ENCODE data around the gene BARX1.

The BARX1 gene

GRCh38 chr9:93916358-93916757, 38.8 kb downstream of the BARX1 start:
- no peak for FAIRE-seq

DNA sequence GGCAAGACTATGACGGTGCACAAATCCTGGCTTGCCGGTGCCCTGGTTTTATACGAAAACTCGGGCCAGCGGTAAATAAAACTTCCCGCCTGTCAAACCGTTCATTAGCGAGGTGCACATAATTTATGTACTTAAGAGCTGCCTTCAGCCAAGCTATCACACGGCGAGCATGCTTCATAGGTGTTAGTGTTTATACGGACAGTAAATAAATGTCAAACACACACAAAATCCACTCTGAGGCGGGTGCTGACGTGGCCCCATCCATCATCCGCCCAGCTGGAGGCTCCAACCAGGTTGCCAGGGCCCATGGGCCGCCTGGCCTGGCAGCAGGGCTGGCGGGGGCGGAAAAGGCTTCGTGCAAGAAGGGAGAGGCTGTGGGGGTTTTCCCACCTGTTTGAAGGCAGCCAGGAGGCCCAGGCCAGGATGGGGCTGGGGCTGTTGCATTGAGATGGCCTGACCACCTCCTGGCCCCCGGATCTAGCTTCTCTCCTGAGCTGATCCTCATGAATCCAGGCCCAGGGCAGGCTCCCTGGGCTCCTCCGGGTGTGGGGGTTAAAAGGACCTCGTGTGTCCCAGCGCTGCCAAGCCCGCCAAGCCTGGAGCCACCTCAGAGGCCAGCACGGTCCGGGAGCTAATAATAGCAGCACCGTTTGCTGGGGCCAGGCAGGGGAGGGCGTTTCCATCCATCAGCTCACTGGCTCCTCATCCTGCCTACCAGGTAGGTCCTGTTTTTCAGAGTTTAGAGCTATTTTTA, 43.2 kb downstream of the BARX1 start:
- no peak for FAIRE-seq

- no peak for FAIRE-seq
Observed at GRCh38 chr9:93911136-93911745, 43.9 kb downstream of the BARX1 start.

DNA sequence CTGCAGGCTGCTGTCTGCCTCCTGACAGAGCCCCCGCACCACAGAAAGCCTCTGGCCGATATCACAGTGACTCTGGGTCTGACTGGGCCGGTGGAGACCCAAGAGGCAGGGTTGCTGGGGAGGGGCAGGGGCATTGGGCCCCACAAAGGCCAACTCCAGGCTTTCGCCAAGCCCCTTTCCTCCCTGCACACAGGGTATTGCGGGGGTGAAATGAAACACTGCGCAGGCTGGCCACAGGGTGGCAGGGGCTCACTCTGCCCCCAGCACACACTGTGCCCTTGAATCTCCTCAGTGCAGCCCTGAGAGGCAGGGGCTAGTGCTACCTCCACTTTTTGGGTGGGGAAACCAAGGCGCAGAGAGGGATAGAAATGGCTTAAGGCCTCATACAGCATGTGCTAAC, 44.6 kb downstream of the BARX1 start:
- FAIRE-seq = no peak

DNA sequence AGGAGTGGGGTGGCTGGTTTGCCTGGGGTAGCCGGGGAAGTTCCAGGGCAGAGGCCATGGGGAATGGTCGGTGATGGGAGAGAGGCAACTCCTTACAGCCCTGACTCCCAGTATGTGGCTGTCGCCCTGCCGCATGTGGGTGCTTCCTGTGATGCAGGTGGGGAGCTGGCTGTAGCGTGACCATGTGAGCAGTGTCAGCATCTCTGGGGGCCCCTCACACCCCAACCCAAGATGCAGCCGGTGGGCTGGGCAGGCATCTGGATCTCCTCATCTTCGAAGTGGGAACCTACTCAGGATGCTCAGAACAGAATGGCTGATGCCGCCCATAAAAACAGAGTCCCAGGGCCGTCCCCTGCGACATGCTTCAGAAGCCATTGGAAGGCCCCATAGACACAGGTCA, 45.0 kb downstream of the BARX1 start:
- FAIRE-seq = no peak

- no peak for FAIRE-seq
Observed at GRCh38 chr9:93909242-93909616, 45.9 kb downstream of the BARX1 start.

DNA sequence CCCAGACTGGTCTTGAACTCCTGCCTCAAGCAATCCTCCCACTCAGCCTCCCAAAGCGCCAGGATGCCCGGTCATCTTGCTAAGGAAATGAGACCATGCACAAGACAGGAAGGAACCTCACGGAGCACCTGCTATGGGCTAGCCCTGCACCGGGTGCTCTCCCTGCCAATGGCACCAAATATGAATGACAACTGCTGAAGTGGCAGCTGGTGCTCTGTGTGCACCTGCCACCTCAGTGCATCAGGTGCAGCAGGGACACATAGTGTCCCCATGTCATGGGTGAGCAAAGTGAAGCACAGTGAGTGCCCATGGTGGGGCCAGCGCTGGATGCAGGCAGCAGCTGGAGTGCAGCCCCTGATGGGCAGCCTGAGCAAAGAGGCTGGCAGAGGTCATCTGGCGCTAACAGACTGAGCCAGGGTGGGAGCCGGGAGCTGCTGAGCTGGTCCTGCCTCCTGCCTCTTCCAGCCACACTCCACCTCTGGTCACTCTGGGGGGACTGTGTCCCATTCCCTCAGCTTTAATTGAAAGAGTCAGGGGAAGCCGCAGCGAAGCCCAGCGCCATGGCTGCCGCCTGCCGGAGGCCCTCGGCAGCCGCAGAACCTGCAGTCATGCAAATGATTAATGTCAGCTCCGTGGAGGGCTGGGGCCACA, 46.4 kb downstream of the BARX1 start:
- FAIRE-seq = no peak

DNA sequence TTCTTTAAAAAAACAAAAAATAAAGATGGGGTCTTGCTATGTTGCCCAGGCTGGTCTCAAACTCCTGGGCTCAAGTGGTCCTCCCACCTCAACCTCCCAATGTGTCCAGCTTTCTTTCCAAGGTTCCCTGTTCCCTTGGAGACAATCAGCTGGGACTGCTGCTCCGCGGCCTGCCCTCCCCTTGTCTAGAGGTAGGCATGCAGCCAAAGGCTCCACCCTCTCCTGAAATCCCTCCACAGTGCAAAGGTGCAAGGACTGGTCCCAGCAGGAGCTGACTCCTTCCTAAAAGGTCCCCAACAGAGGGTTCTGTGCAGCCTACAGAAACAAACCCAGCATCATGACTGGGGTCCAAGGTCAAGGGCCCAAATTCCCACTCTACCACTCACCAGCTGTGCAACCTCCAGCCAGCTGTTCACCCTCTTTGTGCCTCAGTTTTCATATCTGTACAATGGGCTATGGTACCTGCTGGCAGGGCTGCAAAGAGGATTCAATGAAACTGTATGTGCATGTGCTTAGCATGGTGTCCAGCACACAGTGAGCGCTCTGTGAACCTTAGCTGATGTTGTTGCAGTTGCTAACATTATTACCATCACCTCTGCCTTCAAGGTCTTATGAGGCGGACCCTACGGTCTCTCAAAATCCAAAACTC, 47.5 kb downstream of the BARX1 start:
- FAIRE-seq = no peak

- FAIRE-seq = no peak
Observed at GRCh38 chr9:93906195-93906880, 48.8 kb downstream of the BARX1 start.

DNA sequence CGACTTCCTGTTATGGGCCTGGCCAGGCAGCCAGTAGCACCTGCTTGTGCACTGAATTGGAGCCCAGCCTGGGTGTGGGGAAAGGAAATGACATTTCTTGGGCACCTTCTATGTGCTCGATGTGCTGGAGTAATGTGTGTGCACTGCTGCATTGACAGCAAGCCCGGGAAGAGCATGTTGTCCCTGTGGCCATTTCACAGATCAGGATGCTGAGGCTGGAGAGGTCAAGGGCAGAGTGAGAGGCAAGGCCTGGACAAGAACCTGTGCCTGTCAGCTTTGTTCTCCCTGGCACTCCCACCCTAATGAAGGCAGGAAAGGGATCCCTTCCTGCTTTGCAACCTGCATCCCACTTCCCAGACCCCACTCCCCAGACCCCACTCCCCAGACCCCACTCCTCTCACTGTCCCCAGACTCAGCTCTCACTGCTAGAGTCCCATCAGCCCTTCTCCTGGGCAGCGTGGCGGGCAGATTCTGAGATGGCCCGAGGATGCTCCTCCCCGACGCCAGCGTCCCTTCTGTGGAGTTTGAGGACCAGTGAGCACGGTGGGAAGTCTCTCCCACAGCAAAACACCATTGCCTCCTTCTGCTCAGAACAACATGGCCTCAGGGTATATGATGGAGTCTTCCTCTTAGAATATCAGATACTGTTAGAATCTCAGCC, 49.6 kb downstream of the BARX1 start:
- no peak for FAIRE-seq

DNA sequence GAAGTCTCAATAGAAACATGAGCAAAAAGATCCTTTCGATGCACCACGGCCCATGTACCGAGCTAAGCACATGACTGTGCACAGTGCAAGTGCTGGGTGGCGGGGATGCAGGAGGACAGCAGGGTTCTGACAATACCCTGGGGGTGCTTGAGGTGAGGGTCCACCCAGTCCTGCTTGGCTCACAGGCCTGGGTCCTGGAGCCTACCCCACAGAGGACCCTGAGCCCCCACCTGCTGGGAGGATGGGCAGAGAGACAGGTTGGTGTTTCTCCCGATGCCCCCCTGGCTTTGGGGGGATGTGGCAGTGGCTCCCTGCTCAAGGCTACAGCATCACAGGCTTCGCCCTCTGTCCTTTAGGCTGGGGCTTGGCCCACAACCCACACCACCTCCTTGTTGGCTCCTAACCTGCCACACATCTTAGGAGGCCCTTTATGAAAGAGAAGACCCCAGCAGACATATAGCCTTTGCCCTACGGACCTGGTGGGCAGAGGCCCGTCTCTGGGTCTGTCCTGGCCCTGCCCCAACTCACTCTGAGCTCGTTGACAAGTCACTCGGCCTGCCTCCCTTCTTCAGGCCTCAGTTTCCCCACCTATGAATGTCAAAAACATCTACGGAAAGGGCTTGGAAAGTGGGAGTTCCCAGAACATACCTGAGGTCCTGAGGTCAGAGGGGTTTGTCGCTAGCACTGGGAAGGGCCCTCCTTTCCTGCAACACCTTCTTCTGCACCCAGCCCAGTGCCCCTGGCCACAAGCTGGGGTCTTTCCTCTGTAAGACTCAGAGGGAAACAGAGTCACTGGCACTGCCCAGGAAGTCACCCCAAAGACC, 50.3 kb downstream of the BARX1 start:
- no peak for FAIRE-seq

GRCh38 chr9:93903886-93904648, 51.1 kb downstream of the BARX1 start:
- FAIRE-seq = no peak

DNA sequence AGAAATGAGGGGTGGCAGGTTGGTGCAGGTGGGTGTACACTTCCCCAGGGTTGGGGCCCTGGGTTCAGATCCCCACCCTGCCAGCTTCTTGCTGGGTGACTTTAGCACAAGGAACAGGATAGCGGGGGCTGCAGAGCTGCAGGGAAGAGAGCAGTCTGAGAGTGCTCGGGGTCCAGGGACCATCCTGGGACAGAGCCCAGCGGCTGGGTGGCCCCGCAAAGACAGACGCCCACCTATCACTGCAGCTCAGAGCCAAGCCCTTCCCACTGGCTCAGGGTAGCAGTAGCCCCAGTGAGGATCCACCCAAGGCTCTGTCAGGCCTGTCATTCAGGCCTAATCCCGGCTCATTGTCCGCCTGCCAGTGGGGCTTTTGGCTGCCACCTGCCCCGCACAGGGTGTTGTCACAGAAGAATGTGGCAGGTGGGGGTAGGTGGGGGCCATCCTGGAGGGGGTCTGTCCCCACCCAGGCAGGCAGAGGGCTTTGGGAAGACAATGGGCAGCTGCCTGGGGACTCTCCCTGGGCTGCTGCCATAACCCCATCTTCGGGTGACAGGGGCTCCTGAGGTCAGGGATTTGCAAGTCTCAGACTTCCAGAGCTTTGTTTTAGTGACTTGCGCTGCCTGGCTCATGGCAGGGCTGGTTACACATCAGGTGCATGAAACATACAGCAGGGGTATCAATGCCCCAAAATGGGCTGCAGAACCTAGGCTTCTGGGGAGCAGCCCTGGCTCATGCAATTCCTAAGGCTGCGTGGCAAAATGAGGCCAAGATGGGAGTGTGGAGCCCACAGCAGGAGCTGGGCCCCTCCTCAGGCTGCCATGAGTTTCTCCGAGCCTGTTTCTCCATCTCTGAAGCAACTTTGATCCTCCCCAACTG, 52.1 kb downstream of the BARX1 start:
- no peak for FAIRE-seq

DNA sequence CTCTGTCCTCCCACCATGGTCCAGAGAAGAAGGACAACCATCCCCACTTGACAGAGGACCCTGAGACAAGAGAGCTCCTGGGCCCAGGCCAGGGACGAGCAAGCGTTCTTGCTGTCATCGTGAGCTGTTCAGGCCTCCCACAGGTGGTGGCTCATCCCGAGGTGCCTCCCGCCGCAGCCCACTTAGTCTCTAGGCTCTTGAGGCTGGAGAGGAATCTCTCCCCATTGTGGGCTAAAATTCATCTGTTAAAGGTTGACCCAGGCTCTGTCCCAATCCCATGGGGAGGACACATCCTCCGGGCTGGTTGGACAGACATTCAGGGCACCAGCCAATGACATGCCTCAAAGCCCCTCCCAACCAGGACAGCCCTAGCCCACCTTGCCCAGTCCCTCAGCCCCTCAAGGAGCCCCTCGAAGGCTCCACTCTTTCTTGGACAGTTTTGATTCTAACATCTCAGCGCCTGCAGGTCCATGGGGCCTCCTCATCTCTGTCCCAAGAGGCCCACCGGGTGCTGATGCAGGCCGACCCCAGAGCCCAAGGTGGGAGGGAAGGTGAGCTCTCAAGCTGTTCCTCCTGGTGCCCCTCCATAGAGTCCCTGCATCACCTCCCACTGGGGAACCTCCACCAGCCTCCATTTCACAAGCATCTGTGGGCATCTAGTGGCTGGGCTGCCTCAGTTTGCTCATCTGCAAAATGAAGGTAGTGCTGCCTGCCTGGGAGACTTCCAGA, 52.9 kb downstream of the BARX1 start:
- no peak for FAIRE-seq

All from TTC549 (cell line).